UCSD-AML1 (cell line): Measurements from ENCODE around the gene CDC42EP2.
A peak's percentile ranks its signal among the peaks of the same experiment; 100 is the strongest.

Experiments
- DNase-seq: peaks from one replicate; lab custom pipeline; 2025; ENCODE audit not compliant: unreplicated experiment; lab: John Stamatoyannopoulos, UW

The CDC42EP2 gene

GRCh38 chr11:65355013-65355775, 40.5 kb downstream of the CDC42EP2 start:
- DNase-seq: peak; percentile 54

- no peak for DNase-seq
These were observed 41.2 kb downstream of the CDC42EP2 start for GRCh38 chr11:65355776-65356393.

GRCh38 chr11:65356394-65356972, 41.8 kb downstream of the CDC42EP2 start:
- DNase-seq: no peak

- DNase-seq: no peak
These were observed 43.2 kb downstream of the CDC42EP2 start for GRCh38 chr11:65357856-65358356.

- DNase-seq: no peak
These were observed 47.8 kb downstream of the CDC42EP2 start for GRCh38 chr11:65362320-65362931.

- no peak for DNase-seq
These were observed 48.3 kb downstream of the CDC42EP2 start for GRCh38 chr11:65362966-65363365.

GRCh38 chr11:65363770-65364169, 49.1 kb downstream of the CDC42EP2 start:
- no peak for DNase-seq

GRCh38 chr11:65366340-65366773, 51.7 kb downstream of the CDC42EP2 start:
- no peak for DNase-seq

GRCh38 chr11:65370659-65371049, 56.0 kb downstream of the CDC42EP2 start:
- no peak for DNase-seq
